ENCODE measurements around the gene ARR3.

ARR3 gene

GRCh38 chrX:70268034-70268433, at the start of gene ARR3:
Gene ARR3, plus strand, starts transcription at chrX:70268334. Its CDS starts 1,052 bp downstream, at chrX:70269386.
- H3K27me3 ChIP-seq (ENCODE audit: insufficient read depth, low read length, poor library complexity) = no peaks in the 10 kb centered on the region
- no peak within 1 kb of the TSS for H3K4me3 ChIP-seq (ENCODE audit: low read depth in 1 of 2, low read length in 2 of 2)
- DNase-seq (no peak), ATAC-seq (ENCODE audit: insufficient read depth, low read depth) (no peak)
- TF ChIP-seq CTCF (IDR thresholded peaks at IDR 0.05; ENCODE audit: borderline replicate concordance, extremely low read depth, low read length, poor library complexity, severe bottlenecking) (no peak), EZH2 (IDR thresholded peaks at IDR 0.05; ENCODE audit: borderline replicate concordance, low read depth, low read length, severe bottlenecking) (no peak)
- H2AFZ ChIP-seq (ENCODE audit: low read depth, low read length) = no peak within 1 kb of the TSS
- no peak within 1 kb of the TSS for H3K4me2 ChIP-seq (ENCODE audit: insufficient read depth, low read length)
- no peaks in the 10 kb centered on the region for H3K79me2 ChIP-seq (ENCODE audit: insufficient read depth, low read length)
- no peaks in the 10 kb centered on the region for H4K20me1 ChIP-seq (ENCODE audit: insufficient read depth, low read length)
- H3K36me3 ChIP-seq (ENCODE audit: insufficient read depth, low read length) = no peaks in the 10 kb centered on the region
- no peak within 1 kb of the TSS for H3K27ac ChIP-seq (ENCODE audit: low read length)
- H3K9me3 ChIP-seq (ENCODE audit: insufficient read depth, low read length, severe bottlenecking) = no peaks in the 10 kb centered on the region
- no peaks in the 10 kb centered on the region for H3K4me1 ChIP-seq (ENCODE audit: insufficient read depth, low read length)
- H3K9ac ChIP-seq (ENCODE audit: low read depth, low read length) = no peak within 1 kb of the TSS

GRCh38 chrX:70219938-70220764, 48.0 kb upstream of the ARR3 start:
- Histone ChIP-seq H4K20me1 (ENCODE audit: insufficient read depth, low read length) (no peaks in the 10 kb centered on the region), H3K9ac (ENCODE audit: low read depth, low read length) (no peak overlapping the region), H3K4me2 (ENCODE audit: insufficient read depth, low read length) (no peak overlapping the region), H3K79me2 (ENCODE audit: insufficient read depth, low read length) (no peaks in the 10 kb centered on the region), H3K4me3 (ENCODE audit: low read depth in 1 of 2, low read length in 2 of 2) (no peak overlapping the region), H3K36me3 (ENCODE audit: insufficient read depth, low read length) (no peaks in the 10 kb centered on the region), H3K27ac (ENCODE audit: low read length) (no peak overlapping the region), H3K9me3 (ENCODE audit: insufficient read depth, low read length, severe bottlenecking) (no peaks in the 10 kb centered on the region), H2AFZ (ENCODE audit: low read depth, low read length) (no peak overlapping the region), H3K27me3 (ENCODE audit: insufficient read depth, low read length, poor library complexity) (no peaks in the 10 kb centered on the region), H3K4me1 (ENCODE audit: insufficient read depth, low read length) (no peaks in the 10 kb centered on the region)
- DNase-seq (no peak), ATAC-seq (ENCODE audit: insufficient read depth, low read depth) (no peak)
- no peak for TF ChIP-seq CTCF (IDR thresholded peaks at IDR 0.05; ENCODE audit: borderline replicate concordance, extremely low read depth, low read length, poor library complexity, severe bottlenecking)
- TF ChIP-seq EZH2 (IDR thresholded peaks at IDR 0.05; ENCODE audit: borderline replicate concordance, low read depth, low read length, severe bottlenecking) = no peak

GRCh38 chrX:70226048-70226447, 42.1 kb upstream of the ARR3 start:
- no peak overlapping the region for H3K4me2 ChIP-seq (ENCODE audit: insufficient read depth, low read length)
- no peak overlapping the region for H3K4me3 ChIP-seq (ENCODE audit: low read depth in 1 of 2, low read length in 2 of 2)
- no peaks in the 10 kb centered on the region for H3K36me3 ChIP-seq (ENCODE audit: insufficient read depth, low read length)
- DNase-seq = no peak
- no peaks in the 10 kb centered on the region for H3K27me3 ChIP-seq (ENCODE audit: insufficient read depth, low read length, poor library complexity)
- no peak overlapping the region for H3K9ac ChIP-seq (ENCODE audit: low read depth, low read length)
- no peak overlapping the region for H2AFZ ChIP-seq (ENCODE audit: low read depth, low read length)
- H3K4me1 ChIP-seq (ENCODE audit: insufficient read depth, low read length) = no peaks in the 10 kb centered on the region
- ATAC-seq (ENCODE audit: insufficient read depth, low read depth) = no peak
- no peaks in the 10 kb centered on the region for H3K79me2 ChIP-seq (ENCODE audit: insufficient read depth, low read length)
- no peak overlapping the region for H3K27ac ChIP-seq (ENCODE audit: low read length)
- TF ChIP-seq EZH2 (IDR thresholded peaks at IDR 0.05; ENCODE audit: borderline replicate concordance, low read depth, low read length, severe bottlenecking) = no peak
- no peak for TF ChIP-seq CTCF (IDR thresholded peaks at IDR 0.05; ENCODE audit: borderline replicate concordance, extremely low read depth, low read length, poor library complexity, severe bottlenecking)
- H3K9me3 ChIP-seq (ENCODE audit: insufficient read depth, low read length, severe bottlenecking) = no peaks in the 10 kb centered on the region
- H4K20me1 ChIP-seq (ENCODE audit: insufficient read depth, low read length) = no peaks in the 10 kb centered on the region
